HL-60 (cell line): Measurements from ENCODE around the gene TSC22D1.

Experiments used
- GABPA ChIP-seq: IDR thresholded peaks from 2 replicates; pipeline ENCODE4 v1.6.1; 2012; ENCODE audit warnings: low read depth
- POLR2AphosphoS5 ChIP-seq: IDR thresholded peaks from 2 replicates; pipeline ENCODE4 v1.6.1; 2012; ENCODE audit warnings: low read depth
- SPI1 ChIP-seq: IDR thresholded peaks from 2 replicates; pipeline ENCODE4 v1.6.1; 2012; ENCODE audit warnings: low read depth, mild to moderate bottlenecking, borderline replicate concordance
- TF ChIP-seq, protein P1 (sequence below): IDR thresholded peaks from one replicate; pipeline ENCODE4 v1.5.1; 2011; ENCODE audit warnings: low read length, control low read depth, inconsistent platforms; ENCODE audit not compliant: insufficient read depth

DNA sequence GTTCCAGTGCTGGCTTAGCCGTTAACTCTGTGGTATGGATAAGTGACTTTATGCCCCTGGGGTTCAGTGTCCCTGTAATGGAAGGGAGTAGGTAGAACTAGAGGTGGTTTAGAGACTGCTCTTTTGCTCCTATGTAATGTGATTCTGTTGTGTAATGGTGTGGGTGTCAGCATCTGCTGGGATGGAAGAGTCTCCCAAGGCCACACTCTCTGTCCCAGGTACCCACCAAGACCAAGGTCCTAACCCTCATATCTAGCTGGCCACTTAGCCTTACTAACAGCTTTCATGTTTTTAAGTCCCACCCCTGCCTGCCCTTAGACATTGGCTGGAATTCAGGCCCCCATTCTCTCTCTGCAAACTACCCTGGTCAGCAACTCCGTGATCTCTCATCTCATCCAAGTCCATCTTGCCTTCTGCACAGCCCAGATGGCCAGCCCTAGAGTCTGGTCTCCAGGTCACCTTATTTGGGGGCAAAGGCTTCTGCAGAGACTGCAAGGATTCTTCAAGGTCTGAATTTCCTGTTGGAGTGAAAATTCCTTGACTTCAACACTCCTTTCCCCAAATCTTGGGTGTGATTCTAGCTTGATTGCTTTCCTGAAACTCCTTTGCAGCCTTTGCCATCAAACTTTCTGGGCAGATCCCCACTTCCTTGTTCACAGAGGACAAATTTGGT, 154.1 kb downstream of the TSC22D1 start:
- TF ChIP-seq SPI1 = no peak
- TF ChIP-seq, protein P1, sequence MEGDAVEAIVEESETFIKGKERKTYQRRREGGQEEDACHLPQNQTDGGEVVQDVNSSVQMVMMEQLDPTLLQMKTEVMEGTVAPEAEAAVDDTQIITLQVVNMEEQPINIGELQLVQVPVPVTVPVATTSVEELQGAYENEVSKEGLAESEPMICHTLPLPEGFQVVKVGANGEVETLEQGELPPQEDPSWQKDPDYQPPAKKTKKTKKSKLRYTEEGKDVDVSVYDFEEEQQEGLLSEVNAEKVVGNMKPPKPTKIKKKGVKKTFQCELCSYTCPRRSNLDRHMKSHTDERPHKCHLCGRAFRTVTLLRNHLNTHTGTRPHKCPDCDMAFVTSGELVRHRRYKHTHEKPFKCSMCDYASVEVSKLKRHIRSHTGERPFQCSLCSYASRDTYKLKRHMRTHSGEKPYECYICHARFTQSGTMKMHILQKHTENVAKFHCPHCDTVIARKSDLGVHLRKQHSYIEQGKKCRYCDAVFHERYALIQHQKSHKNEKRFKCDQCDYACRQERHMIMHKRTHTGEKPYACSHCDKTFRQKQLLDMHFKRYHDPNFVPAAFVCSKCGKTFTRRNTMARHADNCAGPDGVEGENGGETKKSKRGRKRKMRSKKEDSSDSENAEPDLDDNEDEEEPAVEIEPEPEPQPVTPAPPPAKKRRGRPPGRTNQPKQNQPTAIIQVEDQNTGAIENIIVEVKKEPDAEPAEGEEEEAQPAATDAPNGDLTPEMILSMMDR = no peak
- TF ChIP-seq POLR2AphosphoS5 = no peak
- no peak for TF ChIP-seq GABPA
